NCI-H1694 treated with DMSO at 0.1 percent for 48 hours (cell line): ENCODE measurements around the gene VCL.
"Not testable (repeated sequence)": the region's sequence is repeated elsewhere in the genome, so short reads cannot be mapped to it uniquely, and the experiment has no call there.

ENCODE experiments used
- DNase-seq: peaks from one replicate; lab custom pipeline; 2025; lab: John Stamatoyannopoulos, UW

The VCL gene

DNA sequence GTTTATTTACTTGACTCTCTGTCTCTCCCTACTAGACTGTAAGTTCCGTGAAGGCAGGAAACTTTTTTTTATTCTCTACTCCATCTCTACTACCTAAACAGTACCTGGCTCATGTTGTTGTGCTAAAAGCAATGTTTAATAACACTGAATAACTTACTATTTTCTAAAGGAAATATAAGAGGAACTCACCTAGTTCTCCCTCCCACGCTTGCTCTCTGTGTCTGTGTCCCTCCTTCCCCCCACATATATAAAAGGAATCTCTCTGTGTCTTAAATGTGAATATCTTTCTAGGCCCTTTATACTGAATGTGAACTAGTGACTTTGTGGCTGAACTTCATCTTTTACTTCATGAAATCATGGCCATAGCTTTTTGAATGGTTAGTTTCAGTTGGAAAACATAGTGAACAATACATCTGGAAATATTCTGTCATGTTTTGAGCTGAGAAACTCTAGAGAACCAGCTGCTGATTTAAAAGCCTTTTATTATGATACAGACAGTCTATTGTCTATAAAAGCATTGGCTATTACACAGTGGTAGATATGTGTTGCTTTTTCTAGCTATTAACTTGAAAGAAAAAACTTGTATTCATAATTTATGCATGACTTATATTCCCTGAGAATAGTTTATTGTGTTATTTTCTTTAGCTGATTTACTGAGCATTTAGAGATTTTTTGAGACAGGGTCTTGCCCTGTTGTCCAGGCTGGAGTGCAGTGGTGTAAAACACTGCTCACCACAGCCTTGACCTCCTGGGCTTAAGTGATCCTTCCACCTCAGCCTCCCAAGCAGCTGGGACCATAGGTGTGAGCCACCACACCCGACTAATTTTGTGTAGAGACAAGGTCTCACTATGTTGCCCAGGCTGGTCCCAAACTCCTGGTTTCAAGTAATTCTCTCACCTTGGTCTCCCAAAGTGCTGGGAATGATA lies 42.5 kb downstream of the VCL start:
- DNase-seq = no peak

DNA sequence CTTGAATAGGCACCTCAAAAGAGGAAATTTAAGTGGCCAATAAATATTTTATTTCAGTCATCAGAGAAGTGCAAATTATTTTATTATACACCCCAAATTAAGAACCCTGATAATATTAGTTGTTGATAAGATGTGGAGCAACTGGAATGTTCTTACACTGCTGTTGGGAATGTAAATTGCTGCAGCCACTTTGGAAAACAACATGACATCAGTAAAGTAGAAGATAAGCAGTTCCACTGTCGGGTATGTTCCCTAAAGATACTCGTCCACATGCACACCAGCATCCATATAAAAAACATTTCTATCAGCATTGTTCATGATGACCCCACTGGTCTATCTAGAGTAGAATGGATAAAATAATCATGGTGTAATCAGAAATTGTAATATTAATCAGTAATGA lies 46.5 kb downstream of the VCL start:
- DNase-seq = no peak

DNA sequence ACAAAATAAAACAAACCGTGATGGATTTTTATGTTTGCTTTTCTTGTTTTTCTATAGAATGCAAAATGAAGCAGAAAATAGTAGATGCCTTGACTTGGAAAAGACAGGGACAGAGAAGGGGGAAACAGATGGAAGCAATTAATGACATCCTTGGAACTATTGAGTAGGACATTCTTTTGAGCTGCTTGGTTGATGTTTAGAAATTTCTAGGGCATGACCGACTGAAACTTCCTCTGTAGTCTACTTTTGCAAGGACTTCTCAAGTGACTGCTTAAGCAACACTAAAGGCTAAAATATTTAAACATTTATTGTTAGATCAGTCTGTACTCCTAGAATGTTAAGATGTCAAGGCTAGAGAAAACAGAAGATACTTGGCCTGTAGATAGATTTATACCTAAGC lies 49.4 kb downstream of the VCL start:
- no peak for DNase-seq

DNA sequence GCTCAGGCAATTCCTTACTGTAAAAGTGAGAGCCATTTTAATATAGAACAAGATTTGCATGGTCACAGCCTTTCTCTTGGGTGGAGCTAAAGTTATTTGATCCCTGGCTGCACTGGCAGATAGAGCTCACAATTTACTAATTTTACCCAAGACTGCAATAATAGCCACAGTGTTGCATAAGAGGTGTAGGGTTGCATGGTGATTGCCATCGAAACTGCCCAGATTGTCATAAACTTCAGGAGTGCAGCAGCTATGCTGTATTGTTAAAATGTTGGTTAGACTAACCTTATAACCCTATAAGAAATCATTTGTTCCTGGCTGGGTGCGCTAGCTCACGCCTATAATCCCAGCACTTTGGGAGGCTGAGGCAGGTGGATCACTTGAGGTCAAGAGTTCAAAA lies 50.0 kb downstream of the VCL start:
- DNase-seq = no peak

DNA sequence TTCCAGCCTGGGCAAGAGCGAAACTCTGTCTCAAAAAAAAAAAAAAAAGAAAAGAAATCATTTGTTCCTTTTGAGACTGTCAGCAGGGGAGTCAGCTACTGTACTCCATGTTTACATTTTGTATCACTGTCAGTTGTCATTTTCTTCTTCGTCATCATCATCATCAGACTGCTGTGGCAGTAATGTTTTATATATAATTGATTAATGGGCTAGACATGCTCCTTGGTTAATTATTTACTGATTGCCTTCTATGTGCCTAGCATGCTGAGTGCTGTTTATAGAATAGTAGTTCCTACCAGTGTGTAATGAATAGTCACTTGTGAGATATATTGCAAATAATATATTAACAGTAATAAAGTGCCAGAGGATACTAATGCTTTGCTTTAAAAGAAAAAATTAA lies 50.5 kb downstream of the VCL start:
- no peak for DNase-seq

DNA sequence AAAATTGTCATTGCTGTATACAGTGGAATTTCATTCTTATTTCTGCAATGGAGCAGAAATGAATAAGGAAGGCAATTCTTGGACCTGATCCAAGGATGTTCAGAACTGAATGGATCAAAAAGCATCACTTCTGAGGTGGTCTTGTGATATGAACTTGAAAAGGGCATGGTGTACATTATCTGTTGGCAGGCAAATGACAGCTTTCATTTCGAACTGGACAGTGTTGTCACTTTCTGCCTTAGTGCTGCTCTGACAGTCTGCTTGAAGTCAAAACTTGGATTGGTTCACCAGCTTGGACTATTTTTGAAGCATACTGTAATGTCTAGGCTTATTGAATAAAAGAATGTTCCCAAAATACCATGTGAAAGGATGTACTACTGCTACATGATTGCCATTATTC lies 52.0 kb downstream of the VCL start:
- DNase-seq = no peak

DNA sequence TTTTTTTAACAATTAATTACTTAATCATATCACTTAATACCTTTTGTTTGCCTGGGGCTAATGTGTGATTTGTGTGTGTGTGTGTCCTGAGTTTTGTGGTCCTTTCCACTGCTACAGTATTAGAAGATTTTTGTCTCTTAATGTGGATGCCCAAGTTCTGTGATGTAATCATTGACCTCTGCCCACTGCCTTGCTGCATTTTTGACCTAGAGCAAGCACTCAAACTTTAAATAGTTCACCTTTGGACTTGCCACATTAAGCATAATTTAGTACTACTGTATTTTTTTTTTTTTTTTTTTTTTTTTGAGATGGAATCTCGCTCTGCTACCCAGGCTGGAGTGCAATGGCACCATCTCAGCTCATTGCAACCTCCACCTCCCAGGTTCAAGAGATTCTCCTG lies 52.7 kb downstream of the VCL start:
- DNase-seq = no peak

DNA sequence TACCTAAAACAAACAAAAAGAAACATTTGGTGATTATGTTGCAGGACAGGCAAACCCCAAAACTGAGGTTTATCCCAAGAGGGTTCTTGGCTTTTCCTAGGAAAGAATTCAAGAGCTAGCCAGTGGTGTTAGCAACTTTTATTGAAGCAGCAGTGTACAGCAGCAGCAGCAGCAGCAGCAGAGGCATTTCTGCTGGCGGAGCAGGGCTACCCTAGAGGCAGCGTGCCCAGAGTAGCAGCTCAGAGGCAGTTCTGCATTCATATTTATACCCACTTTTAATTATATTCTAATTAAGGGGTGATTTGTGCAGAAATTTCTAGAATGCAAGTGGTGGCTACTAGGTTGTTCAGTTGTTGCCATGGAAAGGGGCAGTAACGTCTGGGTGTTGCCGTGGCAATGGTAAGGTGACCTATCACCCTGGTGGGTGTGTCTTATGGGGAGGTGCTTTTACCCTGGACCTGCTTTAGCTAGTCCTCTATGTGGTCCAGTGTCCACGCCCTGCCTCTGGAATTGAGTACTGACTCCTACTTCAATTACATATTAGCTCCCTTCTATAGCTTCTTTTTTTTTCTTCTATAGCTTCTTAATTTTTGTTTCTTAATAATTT lies 53.9 kb downstream of the VCL start:
- DNase-seq = no peak

DNA sequence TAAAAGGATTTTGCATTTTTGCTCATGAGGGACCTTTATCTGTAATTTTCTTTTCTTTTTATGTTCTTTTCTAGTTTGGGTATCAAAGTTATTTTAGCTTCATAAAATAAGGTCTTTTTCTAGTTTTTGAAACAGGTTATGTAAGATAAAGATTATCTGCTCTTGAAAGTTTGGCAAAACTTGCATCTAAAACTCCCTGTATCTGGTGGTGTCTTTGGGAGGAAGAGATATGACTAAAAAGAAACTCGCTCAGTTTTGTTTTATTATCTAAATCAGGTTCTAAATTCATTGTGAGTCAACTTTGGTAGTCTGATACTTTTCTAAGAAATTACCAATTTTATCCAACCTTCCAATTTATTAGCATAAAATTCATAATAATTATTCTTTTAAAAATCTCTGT lies 55.1 kb downstream of the VCL start:
- no peak for DNase-seq

DNA sequence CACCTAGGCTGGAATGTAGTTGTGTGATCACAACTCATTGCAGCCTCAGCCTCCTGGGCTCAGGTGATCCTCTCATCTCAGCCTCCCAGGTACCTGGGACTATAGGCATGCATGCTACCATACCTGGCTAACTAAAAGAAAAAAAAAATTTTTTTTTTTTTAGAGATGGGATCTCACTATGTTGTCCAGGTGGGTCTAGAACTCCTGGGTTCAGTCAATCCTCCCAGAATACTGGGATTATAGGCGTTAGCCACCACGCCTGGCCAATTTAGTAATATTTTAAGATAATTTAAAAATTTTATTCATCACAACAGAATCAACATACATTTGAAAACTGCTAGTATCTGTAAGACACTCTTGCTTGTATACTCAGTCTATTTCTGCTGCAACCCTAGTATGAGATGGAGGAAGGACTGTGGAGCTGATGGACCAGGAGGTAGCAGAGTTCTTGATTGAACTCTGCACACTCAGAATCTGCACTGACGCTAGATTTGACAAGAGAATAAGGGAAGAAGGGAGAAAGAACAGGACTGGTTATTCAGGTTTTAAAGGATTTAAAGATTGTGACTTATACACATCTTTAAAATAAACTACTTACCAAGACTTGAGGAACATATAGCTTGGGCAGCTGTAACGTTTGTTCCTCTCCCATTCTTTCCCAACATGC lies 57.6 kb downstream of the VCL start:
- no peak for DNase-seq

DNA sequence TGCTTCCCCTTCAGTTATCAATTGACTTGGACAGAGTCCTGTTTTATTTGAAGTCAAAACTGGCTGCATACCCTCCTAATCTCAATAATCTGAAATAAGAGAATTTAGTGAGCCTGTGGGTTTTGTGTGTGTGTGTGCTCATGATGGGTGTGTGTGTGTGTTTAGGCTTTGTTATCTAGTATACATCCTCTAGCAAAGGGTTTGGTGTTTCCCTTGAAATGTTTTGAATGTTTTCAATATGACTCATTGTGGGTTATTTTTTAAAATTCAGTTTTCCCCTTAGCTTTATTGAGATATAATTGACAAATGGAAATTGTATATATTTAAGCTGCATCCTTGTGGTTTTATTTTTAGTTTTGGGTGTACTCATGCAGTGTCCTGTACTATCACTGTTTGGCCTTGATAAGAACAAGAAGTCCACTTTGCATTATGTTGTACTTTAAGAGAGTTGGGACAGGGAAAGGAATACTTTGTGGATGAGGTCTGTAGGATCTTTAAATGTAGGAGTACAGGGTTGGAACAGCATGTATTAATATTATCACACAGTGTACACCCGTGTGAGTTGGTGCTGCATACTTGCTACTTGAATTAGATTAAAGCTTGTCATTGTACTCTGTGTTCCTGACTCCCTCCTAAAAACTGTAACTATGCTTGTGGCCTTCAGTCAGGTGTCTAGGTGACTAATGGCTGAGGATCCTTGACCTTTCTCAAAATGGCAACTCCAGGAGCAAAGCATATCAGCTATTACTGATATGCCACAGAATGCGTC lies 58.3 kb downstream of the VCL start:
- no peak for DNase-seq

DNA sequence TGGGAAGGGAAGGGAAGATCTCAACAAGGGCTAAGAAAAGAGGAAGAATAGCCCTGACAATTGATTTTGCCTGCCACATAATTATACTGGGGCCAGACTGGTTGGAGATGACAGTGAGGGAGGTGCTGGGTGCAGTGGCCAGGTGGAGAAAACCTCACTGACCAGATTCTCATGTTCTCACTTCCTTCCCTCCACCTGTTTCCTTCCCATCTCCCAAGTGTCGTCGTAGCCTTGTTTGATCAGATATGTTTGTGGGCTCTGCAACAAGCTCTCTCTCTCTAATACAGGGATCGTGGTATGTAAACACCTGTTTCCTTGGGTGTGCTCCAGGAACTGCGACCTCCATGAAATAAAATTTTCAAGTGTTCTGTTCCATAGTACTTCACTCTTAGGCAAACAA lies 60.2 kb downstream of the VCL start:
- DNase-seq = no peak

DNA sequence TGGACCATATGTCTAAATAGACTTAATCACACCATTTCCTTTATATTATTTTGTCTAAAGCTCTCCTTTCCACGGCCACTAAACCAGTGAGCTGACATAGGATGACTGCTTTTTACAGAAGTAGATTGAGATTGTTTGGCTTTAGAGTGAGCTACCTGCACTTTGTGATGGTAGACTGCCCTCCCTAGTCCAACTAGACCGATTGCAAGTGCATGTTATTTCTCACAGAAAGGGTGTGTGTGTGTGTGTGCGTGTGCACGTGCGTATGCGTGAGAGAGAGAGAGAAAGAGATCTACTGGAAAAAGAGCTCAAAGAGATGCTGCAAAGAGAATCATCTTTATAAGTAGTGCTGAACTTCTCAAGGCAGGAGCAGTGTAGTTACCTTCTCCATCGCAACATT lies 60.7 kb downstream of the VCL start:
- no peak for DNase-seq

DNA sequence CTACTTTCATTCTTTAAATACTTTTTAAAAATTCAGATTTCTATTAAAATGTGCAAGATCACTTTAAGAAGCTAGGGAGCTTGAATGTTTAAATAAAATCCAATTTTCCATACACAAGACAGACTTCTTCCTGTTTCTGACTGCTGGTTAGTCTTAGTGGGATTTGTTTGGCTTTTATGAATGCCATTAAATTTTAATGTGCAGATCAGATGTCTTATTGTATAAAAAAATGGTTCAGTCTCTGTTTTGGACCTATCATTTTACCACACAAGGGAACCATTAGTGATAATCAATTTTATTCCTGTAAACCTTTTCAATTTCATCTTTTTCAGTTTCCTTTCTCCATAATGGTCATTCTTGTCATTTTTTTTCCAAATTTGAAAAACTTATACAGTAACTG lies 63.2 kb downstream of the VCL start:
- no peak for DNase-seq

DNA sequence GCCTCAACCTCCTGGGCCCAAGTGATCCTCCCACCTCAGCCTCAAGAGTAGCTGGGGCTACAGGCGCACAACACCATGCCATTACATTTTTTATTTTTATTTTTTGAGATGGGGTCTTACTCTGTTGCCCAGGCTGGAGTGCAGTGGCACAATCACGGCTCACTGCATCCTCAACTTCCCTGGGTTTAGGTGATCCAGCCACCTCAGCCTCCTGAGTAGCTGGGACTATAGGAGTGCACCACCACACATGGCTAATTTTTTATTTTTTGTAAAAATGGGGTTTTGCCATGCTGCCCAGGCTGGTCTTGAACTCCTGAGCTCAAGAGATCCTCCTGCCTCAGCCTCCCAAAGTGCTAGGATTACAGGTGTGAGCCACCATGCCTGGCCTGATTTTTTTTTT lies 64.1 kb downstream of the VCL start:
- DNase-seq = not testable (repeated sequence)

DNA sequence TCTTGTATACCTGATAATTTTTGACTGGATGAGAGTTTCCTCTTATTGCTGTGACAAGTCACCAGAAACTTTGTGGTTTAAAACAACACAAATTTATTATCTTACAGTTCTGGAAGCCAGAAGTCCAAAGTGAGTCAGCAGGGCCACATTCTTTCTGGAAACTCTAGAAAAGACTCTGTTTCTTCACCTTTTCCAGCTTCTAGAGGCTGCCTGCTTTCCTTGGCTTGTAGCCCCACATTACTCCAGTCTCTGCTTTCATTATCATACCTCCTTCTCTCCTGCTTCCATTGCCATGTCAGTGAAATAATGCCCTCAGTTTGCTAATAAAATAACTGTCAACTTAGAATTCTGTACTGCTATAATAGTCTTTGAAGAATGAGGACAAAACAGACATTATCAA lies 65.3 kb downstream of the VCL start:
- DNase-seq = no peak

DNA sequence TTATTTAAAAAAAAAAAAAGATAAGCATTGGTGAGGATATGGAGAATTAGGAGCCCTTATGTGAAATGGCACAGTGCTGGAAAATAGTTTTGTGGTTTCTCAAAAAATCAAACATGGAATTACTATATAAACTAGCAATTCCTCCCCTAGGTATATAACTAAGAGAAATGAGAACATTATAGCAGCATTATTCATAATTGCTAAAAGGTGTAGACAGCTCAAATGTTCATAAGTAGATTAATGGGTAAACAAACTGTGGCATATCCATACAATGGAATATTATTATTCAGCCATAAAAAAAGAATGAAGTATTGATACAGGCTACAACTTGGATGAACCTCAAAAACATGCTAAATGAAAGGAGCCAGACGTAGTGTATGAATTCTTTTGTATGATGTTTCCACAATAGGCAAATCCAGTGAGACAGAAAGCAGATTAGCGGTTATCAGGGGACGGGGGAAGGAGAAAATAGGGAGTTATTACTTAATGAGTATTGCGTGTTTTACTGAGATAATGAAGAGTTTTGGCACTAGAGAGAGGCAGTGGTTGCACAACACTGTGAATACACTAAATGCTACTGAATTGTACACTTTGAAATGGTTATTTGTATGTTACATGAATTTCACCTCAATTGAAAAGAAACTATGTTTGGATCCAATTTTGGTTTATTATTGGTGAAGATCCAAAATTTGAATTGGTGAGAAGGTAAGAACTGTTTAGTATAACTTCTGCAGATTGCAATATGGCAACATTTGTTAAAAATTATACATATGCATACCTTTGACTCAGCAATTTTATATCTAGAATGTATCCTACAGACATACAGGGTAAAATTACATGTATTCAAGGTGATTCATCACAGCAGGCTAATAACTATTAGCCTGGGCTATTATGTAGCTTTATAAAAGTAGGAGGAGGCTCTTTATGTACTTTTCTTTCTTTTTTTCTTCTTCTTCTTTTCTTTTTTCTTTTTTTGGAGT lies 69.7 kb downstream of the VCL start:
- no peak for DNase-seq

DNA sequence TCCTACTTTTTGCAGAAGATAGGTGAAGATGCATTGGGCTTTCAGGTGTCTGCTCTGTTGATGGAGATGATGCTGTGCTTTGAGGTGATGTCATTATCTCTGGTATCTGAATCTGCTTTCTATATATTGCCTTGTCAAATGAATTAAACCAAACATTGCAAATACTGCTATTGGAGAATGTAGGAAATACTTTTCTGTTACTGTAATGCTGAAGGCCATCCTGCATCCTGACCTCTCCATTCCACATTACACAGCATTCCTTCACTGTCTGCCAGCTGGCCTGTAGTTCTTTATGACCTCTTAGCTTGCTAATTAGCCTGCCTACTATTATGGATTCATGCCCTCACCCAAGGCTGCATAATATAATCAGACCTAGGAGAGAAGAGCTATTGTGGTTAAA lies 73.2 kb downstream of the VCL start:
- no peak for DNase-seq

DNA sequence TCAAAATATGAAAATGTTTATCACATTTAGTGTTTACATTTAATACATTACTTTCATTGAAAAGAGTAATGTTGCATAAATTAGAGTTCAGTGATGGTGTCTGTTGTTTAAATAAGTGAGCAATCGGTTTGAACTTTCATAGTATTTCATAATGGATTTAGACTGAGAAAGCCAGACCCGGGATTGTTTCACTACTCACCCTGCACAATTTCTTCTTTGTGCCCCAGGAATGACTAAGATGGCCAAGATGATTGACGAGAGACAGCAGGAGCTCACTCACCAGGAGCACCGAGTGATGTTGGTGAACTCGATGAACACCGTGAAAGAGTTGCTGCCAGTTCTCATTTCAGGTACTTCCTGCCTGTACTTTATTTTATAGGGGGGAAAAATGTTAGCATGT lies 74.6 kb downstream of the VCL start:
- no peak for DNase-seq

DNA sequence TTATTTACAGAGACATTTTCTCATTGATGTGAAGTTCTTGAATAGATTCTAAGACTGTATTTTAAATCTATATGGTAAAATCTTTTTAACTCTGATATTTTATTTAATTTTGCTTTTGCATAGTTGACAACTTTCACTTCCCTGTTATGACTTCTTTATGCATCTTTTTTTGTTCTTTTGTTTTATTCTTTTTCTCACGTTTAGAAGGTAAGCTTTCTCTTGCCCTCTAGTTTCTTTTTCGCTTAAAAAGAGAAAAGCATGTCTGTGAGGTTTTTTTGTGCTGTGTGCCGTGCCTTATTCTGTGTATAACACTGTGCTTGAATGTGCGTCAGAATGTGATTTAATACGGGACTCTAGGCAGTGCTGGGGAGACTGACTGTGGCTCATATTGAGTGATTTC lies 78.0 kb downstream of the VCL start:
- no peak for DNase-seq

DNA sequence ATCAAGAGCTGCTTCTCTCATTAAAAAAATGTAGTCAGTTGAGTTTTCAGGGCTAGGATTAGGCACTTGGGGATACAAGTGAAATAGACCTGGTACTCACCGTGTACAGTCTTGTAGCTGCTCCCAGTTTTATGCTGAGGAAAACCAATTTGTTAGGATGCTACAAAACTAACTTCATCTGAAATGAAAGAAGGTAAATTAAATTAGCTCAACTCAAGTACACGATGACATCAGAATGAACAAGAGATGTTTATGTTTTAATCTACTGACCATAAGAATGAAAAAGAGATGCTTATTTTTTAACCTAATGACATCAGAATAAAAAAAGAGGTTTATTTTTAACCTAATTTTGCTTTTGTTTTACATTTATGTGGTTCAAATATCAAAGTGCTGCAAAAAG lies 79.0 kb downstream of the VCL start:
- no peak for DNase-seq
